IPS-18a (cell line): ENCODE data around the gene RC3H2.

ENCODE experiments used
- H3K27ac ChIP-seq: one replicate; pipeline ENCODE4 v1.5.1; 2013; ENCODE audit warnings: low read length
- H3K27me3 ChIP-seq: one replicate; pipeline ENCODE4 v1.6.1; 2013; ENCODE audit warnings: mild to moderate bottlenecking, low read length; ENCODE audit not compliant: control insufficient read depth, insufficient read depth
- H3K36me3 ChIP-seq: one replicate; pipeline ENCODE4 v1.6.1; 2013; ENCODE audit warnings: low read depth, low read length; ENCODE audit not compliant: control insufficient read depth
- H3K4me1 ChIP-seq: one replicate; pipeline ENCODE4 v1.6.1; 2013; ENCODE audit warnings: low read depth, low read length; ENCODE audit not compliant: control insufficient read depth
- H3K4me3 ChIP-seq: one replicate; pipeline ENCODE4 v1.5.1; 2013; ENCODE audit warnings: low read length
- H3K9ac ChIP-seq: one replicate; pipeline ENCODE4 v1.6.1; 2013; ENCODE audit warnings: mild to moderate bottlenecking, low read length, moderate library complexity
- H3K9me3 ChIP-seq: one replicate; pipeline ENCODE4 v1.6.1; 2013; ENCODE audit warnings: low read depth, low read length; ENCODE audit not compliant: control insufficient read depth

The RC3H2 gene

GRCh38 chr9:122940749-122941581, 35.8 kb upstream of the RC3H2 start, which contains the start of gene RABGAP1:
TSS of gene RABGAP1 (plus strand) at chr9:122941020. CDS start at chr9:122957060, 16,040 bp downstream.
- no peaks in the 10 kb centered on the region for H3K9me3 ChIP-seq
- peak within 1 kb of the TSS; percentile 92 for H3K9ac ChIP-seq
- no peaks in the 10 kb centered on the region for H3K27me3 ChIP-seq
- H3K36me3 ChIP-seq = peaks cover 18% of the 10 kb centered on the region
- peaks cover 5% of the 10 kb centered on the region for H3K4me1 ChIP-seq
- H3K4me3 ChIP-seq = peak within 1 kb of the TSS; percentile 97
- peak within 1 kb of the TSS; percentile 72 for H3K27ac ChIP-seq

- Histone ChIP-seq H3K4me1 (peaks cover 3% of the 10 kb centered on the region), H3K9ac (peak overlapping the region; percentile 59), H3K4me3 (peak overlapping the region; percentile 46), H3K27me3 (no peaks in the 10 kb centered on the region), H3K27ac (peak overlapping the region; percentile 22), H3K36me3 (peaks cover 18% of the 10 kb centered on the region), H3K9me3 (no peaks in the 10 kb centered on the region)
Measured at GRCh38 chr9:122940454-122940748, 35.2 kb upstream of the RC3H2 start.

- Histone ChIP-seq H3K36me3 (peaks cover 18% of the 10 kb centered on the region), H3K27me3 (no peaks in the 10 kb centered on the region), H3K9me3 (no peaks in the 10 kb centered on the region), H3K9ac (no peak overlapping the region), H3K4me3 (no peak overlapping the region), H3K27ac (no peak overlapping the region), H3K4me1 (no peaks in the 10 kb centered on the region)
Measured at GRCh38 chr9:122939601-122940000, 34.4 kb upstream of the RC3H2 start.

- no peak overlapping the region for H3K27ac ChIP-seq
- no peaks in the 10 kb centered on the region for H3K4me1 ChIP-seq
- H3K27me3 ChIP-seq = no peaks in the 10 kb centered on the region
- H3K9ac ChIP-seq = no peak overlapping the region
- H3K36me3 ChIP-seq = peaks cover 18% of the 10 kb centered on the region
- H3K4me3 ChIP-seq = no peak overlapping the region
- no peaks in the 10 kb centered on the region for H3K9me3 ChIP-seq
Measured at GRCh38 chr9:122936883-122937282, 31.7 kb upstream of the RC3H2 start.

DNA sequence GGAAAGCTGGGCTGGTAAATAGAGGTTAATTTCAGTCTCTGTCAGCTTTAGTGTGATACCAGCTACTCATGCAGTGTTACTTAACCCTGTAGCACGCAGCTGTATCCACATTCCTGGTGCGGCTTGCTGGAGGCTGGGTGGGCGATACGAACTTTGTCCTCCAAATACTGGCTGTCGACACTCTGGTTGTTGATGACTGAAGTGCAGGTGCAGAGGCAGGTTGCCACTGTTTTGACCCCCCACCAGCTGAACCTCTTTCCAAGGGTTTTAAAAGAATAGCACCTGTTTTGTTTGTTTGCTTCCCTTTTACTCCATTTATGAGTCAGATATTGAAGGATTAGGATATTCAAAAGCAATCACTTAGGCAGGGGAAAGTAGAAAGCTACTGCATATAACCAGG, 31.3 kb upstream of the RC3H2 start:
- Histone ChIP-seq H3K9me3 (no peaks in the 10 kb centered on the region), H3K9ac (no peak overlapping the region), H3K4me3 (no peak overlapping the region), H3K27ac (no peak overlapping the region), H3K4me1 (no peaks in the 10 kb centered on the region), H3K27me3 (no peaks in the 10 kb centered on the region), H3K36me3 (peaks cover 18% of the 10 kb centered on the region)

DNA sequence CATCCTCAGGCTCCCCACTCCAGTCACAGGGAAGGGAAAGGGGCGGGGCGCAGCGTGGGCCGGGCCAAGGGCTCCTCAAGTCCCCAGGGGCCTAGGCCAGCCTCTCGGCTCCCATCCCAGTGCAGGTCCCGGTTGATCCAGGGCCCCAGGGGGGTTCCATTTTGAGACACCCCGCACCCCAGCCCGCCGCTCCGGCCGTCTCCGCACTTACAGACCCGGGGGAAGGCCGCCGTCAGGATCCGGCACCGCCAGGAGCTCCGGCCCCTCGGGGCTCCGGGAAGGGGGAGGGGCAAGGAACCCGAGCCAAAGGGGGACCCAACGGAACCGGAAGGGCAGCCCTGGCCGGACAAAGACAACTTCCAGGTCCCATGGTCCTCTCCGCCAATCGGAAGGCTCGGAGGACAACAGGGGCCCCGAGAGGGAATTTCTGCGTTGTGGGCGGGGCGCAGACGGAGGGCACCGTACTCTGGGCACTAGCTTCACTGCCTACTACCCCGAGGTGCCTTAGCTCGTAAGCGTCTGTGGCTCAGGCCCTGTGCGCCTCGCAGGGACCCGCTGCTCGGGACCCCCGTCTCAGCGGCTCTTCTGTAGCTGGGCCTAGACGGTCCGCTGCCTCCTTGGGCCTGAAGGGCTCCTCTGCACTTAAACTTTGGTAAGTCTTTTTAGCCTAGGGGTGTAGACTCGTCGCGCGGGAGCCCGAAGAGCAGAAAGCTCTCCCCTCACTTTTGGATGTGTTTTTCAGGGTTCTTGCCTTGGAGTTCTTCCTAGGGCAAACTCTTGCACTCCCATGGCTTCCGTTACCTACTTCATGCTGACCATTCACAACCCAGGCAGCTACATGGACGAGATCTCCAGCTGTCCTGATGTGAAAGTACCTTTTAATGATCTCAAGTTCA, 26.3 kb upstream of the RC3H2 start, which contains the start of gene ZBTB26:
Gene ZBTB26, minus strand, starts transcription at position 287 of the 896 bp plus-strand sequence. CDS start 11,578 bp downstream, outside the sequence.
- H3K27me3 ChIP-seq = no peaks in the 10 kb centered on the region
- peak within 1 kb of the TSS; percentile 52 for H3K27ac ChIP-seq
- H3K9me3 ChIP-seq = no peaks in the 10 kb centered on the region
- H3K9ac ChIP-seq = peak within 1 kb of the TSS; percentile 87
- H3K36me3 ChIP-seq = peaks cover 10% of the 10 kb centered on the region
- H3K4me3 ChIP-seq = peak within 1 kb of the TSS; percentile 91
- peaks cover 8% of the 10 kb centered on the region for H3K4me1 ChIP-seq

GRCh38 chr9:122930541-122931225, 25.5 kb upstream of the RC3H2 start:
- H3K9me3 ChIP-seq = no peaks in the 10 kb centered on the region
- H3K4me1 ChIP-seq = peaks cover 8% of the 10 kb centered on the region
- no peaks in the 10 kb centered on the region for H3K27me3 ChIP-seq
- peak overlapping the region; percentile 87 for H3K9ac ChIP-seq
- H3K4me3 ChIP-seq = peak overlapping the region; percentile 91
- peak overlapping the region; percentile 52 for H3K27ac ChIP-seq
- peaks cover 6% of the 10 kb centered on the region for H3K36me3 ChIP-seq

GRCh38 chr9:122929796-122930354, 24.7 kb upstream of the RC3H2 start:
- Histone ChIP-seq H3K4me1 (peaks cover 8% of the 10 kb centered on the region), H3K4me3 (peak overlapping the region; percentile 91), H3K27me3 (no peaks in the 10 kb centered on the region), H3K27ac (no peak overlapping the region), H3K9ac (no peak overlapping the region), H3K36me3 (peaks cover 6% of the 10 kb centered on the region), H3K9me3 (no peaks in the 10 kb centered on the region)

DNA sequence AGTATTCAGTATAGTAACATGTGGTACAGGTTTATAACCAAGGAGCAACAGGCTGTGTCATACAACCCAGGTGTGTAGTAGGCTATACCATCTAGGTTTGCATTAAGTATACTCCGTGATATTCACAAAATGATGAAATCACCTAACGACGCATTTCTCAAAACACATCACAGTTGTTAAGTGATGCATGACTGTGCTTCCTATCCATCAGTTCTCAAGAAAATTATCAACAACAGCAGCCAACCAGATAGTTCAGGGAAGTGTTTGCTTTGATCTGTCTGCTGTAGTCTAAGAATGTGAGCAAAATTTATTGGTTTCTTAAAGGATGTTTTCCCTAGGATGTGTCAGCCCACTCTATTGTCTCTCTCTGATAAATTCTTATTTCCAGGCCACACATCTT, 18.8 kb upstream of the RC3H2 start:
- H3K9me3 ChIP-seq = no peaks in the 10 kb centered on the region
- H3K4me3 ChIP-seq = no peak overlapping the region
- peaks cover 13% of the 10 kb centered on the region for H3K4me1 ChIP-seq
- H3K27me3 ChIP-seq = no peaks in the 10 kb centered on the region
- no peak overlapping the region for H3K27ac ChIP-seq
- H3K9ac ChIP-seq = no peak overlapping the region
- peaks cover 11% of the 10 kb centered on the region for H3K36me3 ChIP-seq

- H3K27me3 ChIP-seq = no peaks in the 10 kb centered on the region
- peaks cover 13% of the 10 kb centered on the region for H3K4me1 ChIP-seq
- H3K27ac ChIP-seq = no peak overlapping the region
- H3K9ac ChIP-seq = no peak overlapping the region
- no peaks in the 10 kb centered on the region for H3K9me3 ChIP-seq
- no peak overlapping the region for H3K4me3 ChIP-seq
- peaks cover 15% of the 10 kb centered on the region for H3K36me3 ChIP-seq
Measured at GRCh38 chr9:122922713-122923112, 17.6 kb upstream of the RC3H2 start.

- Histone ChIP-seq H3K27me3 (no peaks in the 10 kb centered on the region), H3K4me3 (no peak overlapping the region), H3K36me3 (peaks cover 15% of the 10 kb centered on the region), H3K9me3 (no peaks in the 10 kb centered on the region), H3K4me1 (peaks cover 10% of the 10 kb centered on the region), H3K9ac (no peak overlapping the region), H3K27ac (no peak overlapping the region)
Measured at GRCh38 chr9:122918310-122918709, 13.2 kb upstream of the RC3H2 start.
